HEK293T (cell line): ENCODE results near the gene G0S2.

ENCODE experiments used
- CTCF ChIA-PET: fragments of 350-600 bp; formaldehyde crosslinking; extraction: SDS; loops from one replicate; lab custom pipeline; 2021; ENCODE audit warnings: antibody characterized with exemption, inconsistent platforms; lab: Yijun Ruan, JAX
- POLR2A ChIA-PET: fragments of 350-600 bp; formaldehyde crosslinking; extraction: SDS; loops from one replicate; lab custom pipeline; 2020; ENCODE audit warnings: antibody characterized with exemption, inconsistent platforms; lab: Yijun Ruan, JAX
- DNase-seq: peaks from one replicate; pipeline ENCODE4 v3.0.0; 2012; ENCODE audit warnings: mixed read lengths; ENCODE audit errors: extremely low spot score
- ARNT ChIP-seq: fragments of 450-650 bp; IDR thresholded peaks from 2 replicates; pipeline ENCODE4 v1.6.1; 2017; ENCODE audit warnings: mild to moderate bottlenecking
- BHLHE40 ChIP-seq: fragments of 450-650 bp; IDR thresholded peaks from 2 replicates; pipeline ENCODE4 v1.6.1; 2016; ENCODE audit warnings: mild to moderate bottlenecking, moderate library complexity, borderline replicate concordance
- CTBP1 ChIP-seq: fragments of 450-650 bp; IDR thresholded peaks from 2 replicates; pipeline ENCODE4 v1.6.1; 2016; ENCODE audit warnings: borderline replicate concordance
- ELF4 ChIP-seq: fragments of 450-650 bp; IDR thresholded peaks from 2 replicates; pipeline ENCODE4 v1.6.1; 2017; ENCODE audit warnings: antibody characterized with exemption
- FOXA1 ChIP-seq: fragments of 450-650 bp; IDR thresholded peaks from 2 replicates; pipeline ENCODE4 v1.6.1; 2016; ENCODE audit warnings: mild to moderate bottlenecking
- FOXK2 ChIP-seq: fragments of 450-650 bp; IDR thresholded peaks from 2 replicates; pipeline ENCODE4 v1.6.1; 2016; ENCODE audit warnings: mild to moderate bottlenecking
- FOXM1 ChIP-seq: fragments of 450-650 bp; IDR thresholded peaks from 2 replicates; pipeline ENCODE4 v1.6.1; 2017; ENCODE audit warnings: mild to moderate bottlenecking, borderline replicate concordance
- HDGF ChIP-seq: fragments of 450-650 bp; IDR thresholded peaks from 2 replicates; pipeline ENCODE4 v1.6.1; 2017; ENCODE audit warnings: antibody characterized with exemption, borderline replicate concordance
- L3MBTL2 ChIP-seq: fragments of 450-650 bp; conservative IDR thresholded peaks from 2 replicates; pipeline ENCODE4 v1.6.1; 2016; ENCODE audit warnings: mild to moderate bottlenecking
- LEF1 ChIP-seq: fragments of 450-650 bp; IDR thresholded peaks from 2 replicates; pipeline ENCODE4 v1.6.1; 2017; ENCODE audit warnings: mild to moderate bottlenecking, borderline replicate concordance
- NFRKB ChIP-seq: fragments of 450-650 bp; IDR thresholded peaks from 2 replicates; pipeline ENCODE4 v1.6.1; 2016; ENCODE audit warnings: mild to moderate bottlenecking, moderate library complexity
- PKNOX1 ChIP-seq: fragments of 450-650 bp; IDR thresholded peaks from 2 replicates; pipeline ENCODE4 v1.6.1; 2016
- SP1 ChIP-seq: fragments of 450-650 bp; IDR thresholded peaks from 2 replicates; pipeline ENCODE4 v1.6.1; 2017
- SUZ12 ChIP-seq: fragments of 450-650 bp; IDR thresholded peaks from 2 replicates; pipeline ENCODE4 v1.6.1; 2016; ENCODE audit warnings: mild to moderate bottlenecking
- TARDBP ChIP-seq: fragments of 450-650 bp; IDR thresholded peaks from 2 replicates; pipeline ENCODE4 v1.6.1; 2016
- ZNF384 ChIP-seq: fragments of 450-650 bp; IDR thresholded peaks from 2 replicates; pipeline ENCODE4 v1.6.1; 2016

The G0S2 gene

GRCh38 chr1:209659909-209660308 lies 15.3 kb upstream of the G0S2 start:
- ChIA-PET POLR2A (no interaction called here), CTCF (no interaction called here)
- DNase-seq, result no peak
- TF ChIP-seq BHLHE40 (no peak), SP1 (no peak), HDGF (no peak), ELF4 (no peak), PKNOX1 (no peak), FOXA1 (no peak), FOXK2 (no peak), CTBP1 (no peak), ARNT (no peak), TARDBP (no peak), ZNF384 (no peak), NFRKB (no peak), L3MBTL2 (no peak), SUZ12 (no peak), FOXM1 (no peak), LEF1 (no peak)

GRCh38 chr1:209661071-209661470 lies 14.1 kb upstream of the G0S2 start:
- ChIA-PET CTCF (no interaction called here), POLR2A (interaction anchor here (1.1 to 1.7 kb wide), 2 partner anchors 9 to 14 kb away, joined by 4 to 6 read pairs; partner anchors contain the start of gene G0S2)
- TF ChIP-seq LEF1, result no peak
- no peak for TF ChIP-seq FOXA1
- TF ChIP-seq ELF4, result no peak
- no peak for TF ChIP-seq SUZ12
- no peak for TF ChIP-seq FOXM1

GRCh38 chr1:209662879-209663327 lies 12.3 kb upstream of the G0S2 start:
- no peak for DNase-seq
- POLR2A ChIA-PET, result interaction anchor here (1.7 kb wide), 1 partner anchor 12 kb away, joined by 6 read pairs; the partner anchor contains the start of gene G0S2
- TF ChIP-seq FOXM1, result no peak
- TF ChIP-seq FOXK2, result no peak
- TF ChIP-seq LEF1, result no peak
- TF ChIP-seq L3MBTL2, result no peak
- TF ChIP-seq SP1, result no peak
- no peak for TF ChIP-seq ELF4
- no peak for TF ChIP-seq NFRKB
- no peak for TF ChIP-seq ARNT
- TF ChIP-seq ZNF384, result no peak
- CTCF ChIA-PET, result no interaction called here

More at GRCh38 chr1:209661071-209661470, 14.1 kb upstream of the G0S2 start:
- DNase-seq, result no peak

GRCh38 chr1:209667103-209667502 lies 8.1 kb upstream of the G0S2 start:
- TF ChIP-seq FOXK2 (no peak), SP1 (no peak), BHLHE40 (no peak), ELF4 (no peak), ZNF384 (no peak), FOXM1 (no peak), TARDBP (no peak), FOXA1 (no peak), HDGF (no peak), PKNOX1 (no peak), SUZ12 (no peak), L3MBTL2 (no peak), LEF1 (no peak), ARNT (no peak), CTBP1 (no peak), NFRKB (no peak)
- CTCF ChIA-PET, result no interaction called here
- POLR2A ChIA-PET, result no interaction called here
- DNase-seq, result no peak

GRCh38 chr1:209667708-209668107 lies 7.5 kb upstream of the G0S2 start:
- ChIA-PET CTCF (no interaction called here), POLR2A (no interaction called here)
- TF ChIP-seq L3MBTL2 (no peak), PKNOX1 (no peak), ZNF384 (no peak), ELF4 (no peak), HDGF (no peak), FOXA1 (no peak), SP1 (no peak), ARNT (no peak), SUZ12 (no peak), NFRKB (no peak), FOXK2 (no peak)
- no peak for DNase-seq

GRCh38 chr1:209670441-209671082 lies 4.7 kb upstream of the G0S2 start:
- ChIA-PET CTCF (no interaction called here), POLR2A (interaction anchor here (1.3 kb wide), 1 partner anchor 9 kb away, joined by 4 read pairs; no protein-coding TSS in a partner anchor)
- no peak for DNase-seq
- TF ChIP-seq BHLHE40 (no peak), FOXK2 (no peak), ZNF384 (no peak), FOXA1 (no peak), LEF1 (no peak), ARNT (no peak), TARDBP (no peak), NFRKB (no peak), FOXM1 (no peak), L3MBTL2 (no peak), CTBP1 (no peak)
